Measurements from ENCODE around the gene PROK2.

The PROK2 gene

GRCh38 chr3:71786217-71786549 is 1.2 kb upstream of the PROK2 start:
- no peak for DNase-seq

GRCh38 chr3:71785532-71786216 is 726 bp upstream of the PROK2 start:
- DNase-seq = no peak

- no peak for DNase-seq
These were observed 591 bp downstream of the PROK2 start for GRCh38 chr3:71784201-71784913.

- DNase-seq = no peak
These were observed 1.8 kb downstream of the PROK2 start for GRCh38 chr3:71783152-71783551.

- no peak for DNase-seq
These were observed 4.5 kb downstream of the PROK2 start for GRCh38 chr3:71780430-71780829.

GRCh38 chr3:71779674-71780377 is 5.1 kb downstream of the PROK2 start:
- no peak for DNase-seq

GRCh38 chr3:71778353-71778752 is 6.6 kb downstream of the PROK2 start:
- DNase-seq = no peak

GRCh38 chr3:71776538-71776937 is 8.4 kb downstream of the PROK2 start:
- DNase-seq = no peak

GRCh38 chr3:71771884-71772283 is 13.1 kb downstream of the PROK2 start:
- no peak for DNase-seq

- no peak for DNase-seq
These were observed 13.8 kb downstream of the PROK2 start for GRCh38 chr3:71771126-71771525.

GRCh38 chr3:71763426-71763825 is 21.5 kb downstream of the PROK2 start:
- DNase-seq = no peak

- no peak for DNase-seq
These were observed 24.8 kb downstream of the PROK2 start for GRCh38 chr3:71760140-71760539.

- DNase-seq = no peak
These were observed 25.5 kb downstream of the PROK2 start for GRCh38 chr3:71759401-71759800.

- DNase-seq = no peak
These were observed 26.9 kb downstream of the PROK2 start for GRCh38 chr3:71758091-71758490.

GRCh38 chr3:71754610-71755253 is 30.2 kb downstream of the PROK2 start:
- no peak for DNase-seq

- peak; percentile 58 for DNase-seq
These were observed 31.0 kb downstream of the PROK2 start, which contains the start of gene GPR27 for GRCh38 chr3:71753701-71754609. TSS of gene GPR27 (plus strand) at chr3:71753855. CDS start at chr3:71754050, 195 bp downstream.

- DNase-seq = no peak
These were observed 31.9 kb downstream of the PROK2 start for GRCh38 chr3:71752831-71753700.

GRCh38 chr3:71751602-71752001 is 33.3 kb downstream of the PROK2 start:
- DNase-seq = no peak

- DNase-seq = no peak
These were observed 40.2 kb downstream of the PROK2 start for GRCh38 chr3:71744738-71745137.

GRCh38 chr3:71742621-71743020 is 42.3 kb downstream of the PROK2 start:
- DNase-seq = no peak

- DNase-seq = no peak
These were observed 50.1 kb downstream of the PROK2 start for GRCh38 chr3:71734881-71735280.
